Gastroesophageal sphincter (tissue), 4 donors: ENCODE measurements around the gene IQGAP2. TPM values are rescaled to one million over a fixed set of nuclear protein-coding genes. Genes with fewer than 3 reads are reported as not detected.

Source experiments
- ATAC-seq: fragments of 150-250 bp; one replicate; pipeline ENCODE4 v1.9.1; 2016; ENCODE audit warnings: mild to moderate bottlenecking, moderate library complexity
- H3K27ac ChIP-seq, 4 donors: fragments of 200-600 bp; sonication (generic) in 3 of 4; 1 replicate in 3 of 4; 2 replicates in 1 of 4; pipeline ENCODE4 v1.5.1; 2016 to 2019
- H3K27me3 ChIP-seq: fragments of 200-600 bp; sonication (generic); one replicate; pipeline ENCODE4 v1.5.1; 2019
- H3K36me3 ChIP-seq, 2 donors: fragments of 200-600 bp; sonication (generic); one replicate each; pipeline ENCODE4 v1.5.1; 2019; ENCODE audit warnings: control low read depth in 1 of 2
- H3K4me1 ChIP-seq, 3 donors: fragments of 200-600 bp; sonication (generic); 1 replicate in 2 of 3; 2 replicates in 1 of 3; pipeline ENCODE4 v1.5.1; 2016 to 2019; ENCODE audit warnings: control low read depth in 2 of 3
- H3K4me3 ChIP-seq, 2 donors: fragments of 200-600 bp; sonication (generic); one replicate each; pipeline ENCODE4 v1.5.1; 2019; ENCODE audit warnings: mild to moderate bottlenecking in 1 of 2, moderate library complexity in 1 of 2
- H3K9me3 ChIP-seq, 3 donors: fragments of 200-600 bp; sonication (generic); one replicate each; pipeline ENCODE4 v1.5.1; 2017 to 2019; ENCODE audit warnings: control low read depth in 2 of 3
- CTCF ChIP-seq, 4 experiments: fragments of 200-600 bp in 2 of 4; fragments of 450-650 bp in 2 of 4; sonication (generic) in 1 of 4; IDR thresholded peaks; one replicate each; pipeline ENCODE4 v1.5.1; 2017 to 2019; ENCODE audit warnings: antibody characterized with exemption in 4 of 4, mild to moderate bottlenecking in 2 of 4, moderate library complexity in 2 of 4
- EP300 ChIP-seq: sonication (generic); formaldehyde crosslinking; IDR thresholded peaks from one replicate; pipeline ENCODE4 v1.6.1; 2017; ENCODE audit warnings: antibody characterized with exemption, mild to moderate bottlenecking
- POLR2A ChIP-seq, 2 donors: fragments of 450-650 bp; IDR thresholded peaks; one replicate each; pipeline ENCODE4 v1.6.1; 2017; ENCODE audit warnings: antibody characterized with exemption in 2 of 2, mild to moderate bottlenecking in 2 of 2, moderate library complexity in 1 of 2
- POLR2AphosphoS5 ChIP-seq: sonication (generic); formaldehyde crosslinking; IDR thresholded peaks from one replicate; pipeline ENCODE4 v1.6.1; 2017; ENCODE audit warnings: antibody characterized with exemption
- WGBS, 2 donors: methylation state at CpG; one replicate each; pipeline ENCODE4 v1.1.5; 2018; ENCODE audit warnings: low coverage in 1 of 2; 5-methylcytosine and 5-hydroxymethylcytosine counted together
- total RNA-seq, 4 donors: library from RNA; depleted of rRNA; stranded (reverse); fragments of >200 nt; gene quantifications; one replicate each; pipeline ENCODE4 v1.1.0, GENCODE V29; 2016

The IQGAP2 gene
- total RNA-seq, 4 donors from 2014 or later: 15.7 to 34.4 (median 25.8) TPM

GRCh38 chr5:76565009-76565408 lies 161.9 kb downstream of the IQGAP2 start:
- Histone ChIP-seq H3K4me1 (peaks cover 0 to 18% (median 0%) of the 10 kb centered on the region in 3 donors), H3K27me3 (no peaks in the 10 kb centered on the region), H3K27ac (no peak overlapping the region), H3K9me3 (no peaks in the 10 kb centered on the region), H3K36me3 (no peaks in the 10 kb centered on the region), H3K4me3 (no peak overlapping the region)
- TF ChIP-seq EP300 (no peak), POLR2AphosphoS5 (no peak), CTCF (IDR thresholded peaks at IDR 0.05) (no peak), POLR2A (IDR thresholded peaks at IDR 0.05) (no peak)
- no peak for ATAC-seq
- WGBS, 2 donors: 80% methylated on average over 4 of the region's 7 CpGs; no CpG with 5 or more reads in 1 of the 2 donors

GRCh38 chr5:76570153-76570552 lies 167.1 kb downstream of the IQGAP2 start:
- Histone ChIP-seq H3K4me3 (no peak overlapping the region), H3K27ac (no peak overlapping the region), H3K27me3 (no peaks in the 10 kb centered on the region), H3K4me1 (no peaks in the 10 kb centered on the region), H3K36me3 (no peaks in the 10 kb centered on the region), H3K9me3 (no peaks in the 10 kb centered on the region)
- ATAC-seq: no peak
- 58 to 70% methylated on average over 3 to 4 of the region's 4 CpGs for WGBS, 2 donors
- no peak for TF ChIP-seq POLR2A (IDR thresholded peaks at IDR 0.05)
- TF ChIP-seq CTCF (IDR thresholded peaks at IDR 0.05): no peak
- TF ChIP-seq POLR2AphosphoS5: no peak
- TF ChIP-seq EP300: no peak

- no peak for ATAC-seq
- H3K27ac ChIP-seq: no peak overlapping the region
- H3K4me3 ChIP-seq: no peak overlapping the region
- no peaks in the 10 kb centered on the region for H3K36me3 ChIP-seq
- H3K27me3 ChIP-seq: no peaks in the 10 kb centered on the region
- H3K9me3 ChIP-seq: no peaks in the 10 kb centered on the region
- peaks cover 0 to 3% (median 0%) of the 10 kb centered on the region in 3 donors for H3K4me1 ChIP-seq
- no peak for TF ChIP-seq EP300
- TF ChIP-seq POLR2AphosphoS5: no peak
- TF ChIP-seq CTCF (IDR thresholded peaks at IDR 0.05): no peak
These were observed 168.5 kb downstream of the IQGAP2 start for GRCh38 chr5:76571559-76571958.

- TF ChIP-seq POLR2AphosphoS5: no peak
- no peak for TF ChIP-seq POLR2A (IDR thresholded peaks at IDR 0.05)
- TF ChIP-seq EP300: no peak
- TF ChIP-seq CTCF (IDR thresholded peaks at IDR 0.05): no peak
- H3K27ac ChIP-seq: no peak overlapping the region
- ATAC-seq: no peak
- H3K4me3 ChIP-seq: no peak overlapping the region
- H3K36me3 ChIP-seq: no peaks in the 10 kb centered on the region
- no peaks in the 10 kb centered on the region for H3K9me3 ChIP-seq
- H3K27me3 ChIP-seq: no peaks in the 10 kb centered on the region
- peaks cover 0 to 8% (median 0%) of the 10 kb centered on the region in 3 donors for H3K4me1 ChIP-seq
These were observed 173.4 kb downstream of the IQGAP2 start for GRCh38 chr5:76576450-76576849.

- whole genome bisulfite sequencing, 2 donors: 51 to 75% methylated on average over 4 of the region's 4 CpGs
- no peaks in the 10 kb centered on the region for H3K27me3 ChIP-seq
- no peak for ATAC-seq
- peaks cover 0 to 8% (median 0%) of the 10 kb centered on the region in 3 donors for H3K4me1 ChIP-seq
- H3K36me3 ChIP-seq: no peaks in the 10 kb centered on the region
- no peak for TF ChIP-seq POLR2AphosphoS5
- TF ChIP-seq EP300: no peak
- TF ChIP-seq POLR2A (IDR thresholded peaks at IDR 0.05): no peak
- TF ChIP-seq CTCF (IDR thresholded peaks at IDR 0.05): no peak
- no peak overlapping the region for H3K27ac ChIP-seq
- H3K4me3 ChIP-seq: no peak overlapping the region
- no peaks in the 10 kb centered on the region for H3K9me3 ChIP-seq
These were observed 173.9 kb downstream of the IQGAP2 start for GRCh38 chr5:76576996-76577395.
